ENCODE measurements around the gene DAAM1. TPM values are rescaled to one million over a fixed set of nuclear protein-coding genes. Genes with fewer than 3 reads are reported as not detected.

The DAAM1 gene
- total RNA-seq, 1 experiment from 2014 or later: 13.3 TPM

DNA sequence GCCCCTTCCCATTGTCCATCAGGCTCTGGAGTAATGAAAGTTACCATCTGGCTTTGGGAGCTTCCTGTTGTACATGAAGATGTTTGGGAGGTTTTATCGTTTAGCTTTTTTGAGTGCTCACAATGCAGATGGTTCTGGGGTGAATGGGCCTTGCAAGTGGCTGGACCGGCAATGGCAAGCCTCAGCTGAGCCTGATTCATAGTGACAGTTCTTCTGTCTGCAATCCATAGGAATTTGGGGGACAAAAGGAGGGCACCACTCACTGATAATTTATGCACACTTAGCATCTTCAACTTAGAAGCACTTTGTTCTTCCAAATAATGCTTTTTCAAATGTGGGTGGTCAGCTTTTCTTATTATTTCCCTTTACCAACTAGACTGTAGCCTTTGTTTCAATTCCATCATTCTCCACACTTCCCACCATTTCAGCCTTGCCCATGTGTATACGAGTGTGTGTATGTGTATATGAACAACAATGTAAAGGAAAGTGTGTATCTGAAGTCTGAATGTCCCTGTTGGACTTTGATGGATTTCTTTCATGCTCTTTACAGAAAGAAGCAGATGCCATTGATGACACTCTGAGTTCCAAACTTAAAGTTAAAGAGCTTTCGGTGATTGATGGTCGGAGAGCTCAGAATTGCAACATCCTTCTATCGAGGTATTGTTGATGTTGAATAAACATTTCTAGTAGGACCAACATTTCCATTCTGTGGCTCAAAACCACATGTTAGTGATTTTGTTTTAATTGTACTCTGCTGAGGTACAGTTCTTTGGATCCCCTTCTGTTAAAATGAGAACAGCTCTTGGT is 151.3 kb downstream of the DAAM1 start:
- in situ Hi-C loops (cut with HindIII; ENCODE audit: low pct_unique_long_range_greater_than_20kb, low sequenced_read_pairs) (no loop called here), intact Hi-C loops (cut with micrococcal nuclease; ENCODE audit: unreplicated experiment) (no loop called here)
- DNase-seq (ENCODE audit: low read depth, low spot score) (no peak), ATAC-seq (no peak)
- ChIA-PET POLR2A (no interaction called here), CTCF (no interaction called here)
- BruUV-seq (replicated peaks): no TSS peak
- H3K9me3 ChIP-seq (ENCODE audit: control insufficient read depth, insufficient read depth, low read depth, low read length): no peaks in the 10 kb centered on the region
- no peak for TF ChIP-seq SIN3A (IDR thresholded peaks at IDR 0.05; ENCODE audit: borderline replicate concordance, insufficient read depth, low read depth, low read length)
- no peak for TF ChIP-seq REST (IDR thresholded peaks at IDR 0.05; ENCODE audit: insufficient read depth in 1 of 2, low read depth in 2 of 2, low read length in 1 of 2)
- no peak for TF ChIP-seq CTCF (IDR thresholded peaks at IDR 0.05)
- no peak for TF ChIP-seq POLR2AphosphoS5 (IDR thresholded peaks at IDR 0.05; ENCODE audit: low read depth, low read length)
- no peak for TF ChIP-seq TCF7L2 (IDR thresholded peaks at IDR 0.05; ENCODE audit: low read depth, low read length)
- no peaks in the 10 kb centered on the region for H3K27me3 ChIP-seq (ENCODE audit: control insufficient read depth, insufficient read depth, low read length)
- no peak overlapping the region for H3K4me3 ChIP-seq (ENCODE audit: low read depth in 2 of 2, low read length in 2 of 2)
- H3K4me1 ChIP-seq (ENCODE audit: control insufficient read depth, insufficient read depth, low read length): no peaks in the 10 kb centered on the region
- H3K36me3 ChIP-seq (ENCODE audit: control insufficient read depth, insufficient read depth, low read length): no peaks in the 10 kb centered on the region
- no peak overlapping the region for H3K27ac ChIP-seq (ENCODE audit: low read length)

DNA sequence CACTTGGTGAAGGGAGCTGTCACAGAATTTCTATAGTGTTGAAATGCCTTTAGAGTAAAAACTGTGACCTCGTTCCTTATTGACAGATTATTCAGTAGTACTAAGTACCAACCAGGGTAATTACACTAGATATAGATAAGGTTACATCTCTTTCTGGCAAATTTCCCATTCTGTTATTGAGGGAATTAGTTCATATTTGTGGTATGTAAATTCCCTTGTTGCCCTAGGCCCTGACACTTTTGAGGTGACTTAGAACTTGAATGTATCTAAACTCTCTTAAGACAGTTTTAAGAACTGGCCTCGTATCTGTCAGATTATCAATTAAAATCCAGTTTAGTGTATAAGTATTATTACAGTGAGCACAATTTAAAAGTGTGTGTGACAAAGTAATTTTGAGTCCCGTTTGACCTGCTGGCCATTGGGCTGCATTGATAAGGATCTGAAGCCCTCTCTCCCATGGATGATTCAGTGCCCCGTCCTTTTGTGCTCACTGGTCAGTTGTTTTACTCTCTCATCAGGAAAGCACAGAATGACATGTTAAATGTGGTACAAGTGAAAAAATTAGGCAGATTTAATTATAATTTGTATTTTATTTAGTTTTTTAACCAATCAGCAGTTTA is 153.5 kb downstream of the DAAM1 start:
- ChIA-PET CTCF (no interaction called here), POLR2A (no interaction called here)
- intact Hi-C loops (cut with micrococcal nuclease; ENCODE audit: unreplicated experiment) (no loop called here), in situ Hi-C loops (cut with HindIII; ENCODE audit: low pct_unique_long_range_greater_than_20kb, low sequenced_read_pairs) (no loop called here)
- Histone ChIP-seq H3K4me1 (ENCODE audit: control insufficient read depth, insufficient read depth, low read length) (no peaks in the 10 kb centered on the region), H3K27me3 (ENCODE audit: control insufficient read depth, insufficient read depth, low read length) (no peaks in the 10 kb centered on the region), H3K27ac (ENCODE audit: low read length) (no peak overlapping the region), H3K36me3 (ENCODE audit: control insufficient read depth, insufficient read depth, low read length) (no peaks in the 10 kb centered on the region), H3K9me3 (ENCODE audit: control insufficient read depth, insufficient read depth, low read depth, low read length) (no peaks in the 10 kb centered on the region), H3K4me3 (ENCODE audit: low read depth in 2 of 2, low read length in 2 of 2) (no peak overlapping the region)
- no peak for ATAC-seq
- TF ChIP-seq TCF7L2 (IDR thresholded peaks at IDR 0.05; ENCODE audit: low read depth, low read length): no peak
- no peak for TF ChIP-seq SIN3A (IDR thresholded peaks at IDR 0.05; ENCODE audit: borderline replicate concordance, insufficient read depth, low read depth, low read length)
- TF ChIP-seq REST (IDR thresholded peaks at IDR 0.05; ENCODE audit: insufficient read depth in 1 of 2, low read depth in 2 of 2, low read length in 1 of 2): no peak
- TF ChIP-seq POLR2AphosphoS5 (IDR thresholded peaks at IDR 0.05; ENCODE audit: low read depth, low read length): no peak
- no peak for TF ChIP-seq CTCF (IDR thresholded peaks at IDR 0.05)
- no peak for DNase-seq (ENCODE audit: low read depth, low spot score)
- no TSS peak for BruUV-seq (replicated peaks)

Data from Panc1 (cell line).